Neuronal stem cell (in vitro differentiated cells): ENCODE results near the gene DNAJA3.

Experiments
- DNase-seq: peaks from one replicate; pipeline ENCODE4 v3.0.0-alpha.2; 2013; ENCODE audit warnings: low spot score
- H2AFZ ChIP-seq: one replicate; pipeline ENCODE4 v1.6.1; 2013; ENCODE audit warnings: mild to moderate bottlenecking, low read length, inconsistent platforms
- H2AK5ac ChIP-seq: 2 replicates; pipeline ENCODE4 v1.6.1; 2013; ENCODE audit warnings: low read depth, mild to moderate bottlenecking, inconsistent platforms, low read length, moderate library complexity, mixed read lengths
- H2BK120ac ChIP-seq: 2 replicates; pipeline ENCODE4 v1.6.1; 2013; ENCODE audit warnings: low read depth, mild to moderate bottlenecking, inconsistent platforms, low read length, moderate library complexity, mixed read lengths
- H2BK12ac ChIP-seq: one replicate; pipeline ENCODE4 v1.6.1; 2013; ENCODE audit warnings: low read length, inconsistent platforms
- H2BK15ac ChIP-seq: 2 replicates; pipeline ENCODE4 v1.6.1; 2013; ENCODE audit warnings: mild to moderate bottlenecking, low read length, inconsistent platforms, mixed read lengths
- H2BK5ac ChIP-seq: one replicate; pipeline ENCODE4 v1.6.1; 2013; ENCODE audit warnings: inconsistent platforms, mild to moderate bottlenecking, low read length, moderate library complexity
- H3K14ac ChIP-seq: one replicate; pipeline ENCODE4 v1.6.1; 2013; ENCODE audit warnings: low read length, inconsistent platforms
- H3K18ac ChIP-seq: 2 replicates; pipeline ENCODE4 v1.6.1; 2013; ENCODE audit warnings: low read length, inconsistent platforms
- H3K23ac ChIP-seq: 2 replicates; pipeline ENCODE4 v1.6.1; 2013; ENCODE audit warnings: low read depth, mild to moderate bottlenecking, mixed read lengths, low read length, inconsistent platforms; ENCODE audit not compliant: poor library complexity
- H3K27ac ChIP-seq: replicated peaks from 3 replicates; pipeline ENCODE4 v1.5.1; 2013; ENCODE audit warnings: low read length, inconsistent platforms
- H3K27me3 ChIP-seq, 3 experiments: 2 replicates each; pipeline ENCODE4 v1.6.1; 2013; ENCODE audit warnings: low read length in 3 of 3, mild to moderate bottlenecking in 2 of 3, inconsistent platforms in 1 of 3, low read depth in 1 of 3, mixed read lengths in 1 of 3, moderate library complexity in 1 of 3; ENCODE audit not compliant: control insufficient read depth in 3 of 3, insufficient read depth in 3 of 3
- H3K36me3 ChIP-seq, 2 donors: replicated peaks in 1 of 2; 2 replicates each; pipeline ENCODE4 v1.6.1; 2013; ENCODE audit warnings: low read length in 2 of 2; ENCODE audit not compliant: control insufficient read depth in 2 of 2, insufficient read depth in 2 of 2
- H3K4ac ChIP-seq: 2 replicates; pipeline ENCODE4 v1.6.1; 2013; ENCODE audit warnings: inconsistent platforms, mild to moderate bottlenecking, low read length, moderate library complexity
- H3K4me1 ChIP-seq, 2 donors: 1 replicate in 1 of 2; 2 replicates in 1 of 2; pipeline ENCODE4 v1.6.1; 2013; ENCODE audit warnings: low read length in 2 of 2, low read depth in 1 of 2; ENCODE audit not compliant: control insufficient read depth in 2 of 2, insufficient read depth in 1 of 2
- H3K4me2 ChIP-seq: one replicate; pipeline ENCODE4 v1.6.1; 2013; ENCODE audit warnings: mild to moderate bottlenecking, low read length, inconsistent platforms; ENCODE audit not compliant: insufficient read depth, poor library complexity, severe bottlenecking
- H3K4me3 ChIP-seq, 2 donors: 2 replicates each; pipeline ENCODE4 v1.5.1; 2013; ENCODE audit warnings: low read length in 2 of 2, mild to moderate bottlenecking in 2 of 2, inconsistent platforms in 1 of 2, moderate library complexity in 1 of 2
- H3K79me1 ChIP-seq: one replicate; pipeline ENCODE4 v1.6.1; 2013; ENCODE audit warnings: low read depth, mild to moderate bottlenecking, inconsistent platforms, low read length, moderate library complexity
- H3K9ac ChIP-seq: one replicate; pipeline ENCODE4 v1.6.1; 2013; ENCODE audit warnings: mild to moderate bottlenecking, low read depth, low read length, inconsistent platforms; ENCODE audit not compliant: poor library complexity
- H3K9me3 ChIP-seq, 2 donors: replicated peaks in 1 of 2; 2 replicates each; pipeline versions ENCODE3 to v1.6.1; 2013; ENCODE audit warnings: low read length in 2 of 2, mild to moderate bottlenecking in 2 of 2, inconsistent platforms in 1 of 2, low read depth in 1 of 2, mixed read lengths in 1 of 2, moderate library complexity in 1 of 2; ENCODE audit not compliant: control insufficient read depth in 2 of 2, insufficient read depth in 1 of 2
- H4K8ac ChIP-seq: one replicate; pipeline ENCODE4 v1.6.1; 2013; ENCODE audit warnings: low read depth, mild to moderate bottlenecking, inconsistent platforms, low read length, moderate library complexity
- H4K91ac ChIP-seq: one replicate; pipeline ENCODE4 v1.6.1; 2013; ENCODE audit warnings: low read length, low read depth, mild to moderate bottlenecking, inconsistent platforms; ENCODE audit not compliant: poor library complexity
- WGBS, 2 donors: extraction: QIAGEN DNeasy Blood & Tissue Kit; methylation state at CpG; one replicate each; pipeline ENCODE4 v1.1.7; 2013; ENCODE audit warnings: missing lambda C conversion rate in 2 of 2, mixed read lengths in 1 of 2; ENCODE audit not compliant: insufficient read length in 2 of 2, insufficient replicate concordance in 1 of 2; ENCODE audit errors: extremely low coverage in 2 of 2; 5-methylcytosine and 5-hydroxymethylcytosine counted together

DNAJA3 gene

DNA sequence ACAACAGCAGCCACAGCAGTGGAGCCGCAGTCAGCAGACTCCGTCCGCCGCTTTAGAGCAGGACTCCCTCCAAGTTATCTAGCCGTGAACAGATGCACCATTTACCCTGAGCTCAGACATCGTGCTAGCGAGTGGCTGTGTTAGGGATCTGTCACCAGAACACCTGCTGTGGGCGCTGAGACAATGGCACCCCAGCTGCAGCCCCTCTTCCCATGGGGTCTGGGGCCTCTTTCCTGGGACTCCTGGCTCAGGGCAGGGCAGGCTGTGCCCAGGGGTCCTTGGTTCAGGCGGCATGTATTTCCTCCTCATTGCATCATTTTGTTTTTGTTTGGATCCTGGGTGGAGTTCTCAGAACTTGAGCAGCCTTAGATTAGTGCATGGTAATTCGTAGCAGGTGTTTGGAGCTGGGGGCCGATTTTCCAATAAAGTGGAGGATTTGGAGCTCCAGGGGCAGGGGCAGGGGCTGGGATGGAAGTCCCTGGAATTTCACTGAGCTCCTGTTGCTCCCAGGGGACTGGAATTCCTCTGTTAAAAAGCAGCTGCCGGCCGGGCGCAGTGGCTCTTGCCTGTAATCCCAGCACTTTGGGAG is 25.4 kb downstream of the DNAJA3 start:
- Histone ChIP-seq H3K79me1 (peaks cover 3% of the 10 kb centered on the region), H2AK5ac (no peak overlapping the region), H3K4me2 (no peak overlapping the region), H3K27me3 (no peaks in the 10 kb centered on the region), H3K14ac (peak overlapping the region; percentile 8), H2BK120ac (no peak overlapping the region), H2BK15ac (no peak overlapping the region), H3K9ac (no peak overlapping the region), H3K4me3 (no peak overlapping the region), H2BK12ac (no peak overlapping the region), H3K27ac (no peak overlapping the region), H3K9me3 (no peaks in the 10 kb centered on the region), H4K91ac (no peak overlapping the region), H3K4me1 (peaks cover 0 to 2% of the 10 kb centered on the region in 2 donors), H3K18ac (no peak overlapping the region), H3K23ac (no peak overlapping the region), H3K36me3 (peaks cover 40 to 93% of the 10 kb centered on the region in 2 donors), H3K4ac (no peak overlapping the region), H4K8ac (no peak overlapping the region), H2AFZ (no peak overlapping the region), H2BK5ac (no peak overlapping the region)
- no peak for DNase-seq
- WGBS, 2 donors: no CpG with 5 or more reads among the region's 14 CpGs

DNA sequence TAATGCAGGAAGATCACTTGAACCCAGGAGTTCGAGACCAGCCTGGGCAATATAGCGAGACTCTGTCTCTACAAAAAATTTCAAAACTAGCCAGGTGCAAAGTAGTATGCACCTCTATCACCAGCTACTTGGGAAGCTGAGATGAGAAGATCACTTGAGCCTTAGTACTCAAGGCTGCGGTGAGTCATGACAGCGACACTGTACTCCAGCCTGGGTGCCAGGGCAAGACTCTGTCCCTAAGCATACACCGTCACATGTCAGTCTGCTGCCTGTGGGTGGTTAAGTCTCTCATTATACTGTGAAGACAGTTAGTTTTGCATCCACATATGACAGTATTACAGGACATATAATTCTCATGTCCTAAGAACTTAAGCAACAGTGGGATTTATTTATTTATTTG is 27.0 kb downstream of the DNAJA3 start:
- Histone ChIP-seq H4K8ac (no peak overlapping the region), H2BK12ac (no peak overlapping the region), H3K9me3 (no peaks in the 10 kb centered on the region), H4K91ac (no peak overlapping the region), H3K36me3 (peaks cover 35 to 92% of the 10 kb centered on the region in 2 donors), H3K9ac (no peak overlapping the region), H2AK5ac (no peak overlapping the region), H2BK15ac (no peak overlapping the region), H2BK5ac (no peak overlapping the region), H3K27me3 (no peaks in the 10 kb centered on the region), H3K4ac (no peak overlapping the region), H3K23ac (no peak overlapping the region), H2BK120ac (no peak overlapping the region), H3K4me3 (no peak overlapping the region), H2AFZ (no peak overlapping the region), H3K14ac (no peak overlapping the region), H3K27ac (no peak overlapping the region), H3K4me1 (peaks cover 0 to 2% of the 10 kb centered on the region in 2 donors), H3K4me2 (no peak overlapping the region), H3K79me1 (peaks cover 3% of the 10 kb centered on the region), H3K18ac (no peak overlapping the region)
- DNase-seq: no peak
- WGBS, 2 donors: no CpG with 5 or more reads among the region's 5 CpGs

DNA sequence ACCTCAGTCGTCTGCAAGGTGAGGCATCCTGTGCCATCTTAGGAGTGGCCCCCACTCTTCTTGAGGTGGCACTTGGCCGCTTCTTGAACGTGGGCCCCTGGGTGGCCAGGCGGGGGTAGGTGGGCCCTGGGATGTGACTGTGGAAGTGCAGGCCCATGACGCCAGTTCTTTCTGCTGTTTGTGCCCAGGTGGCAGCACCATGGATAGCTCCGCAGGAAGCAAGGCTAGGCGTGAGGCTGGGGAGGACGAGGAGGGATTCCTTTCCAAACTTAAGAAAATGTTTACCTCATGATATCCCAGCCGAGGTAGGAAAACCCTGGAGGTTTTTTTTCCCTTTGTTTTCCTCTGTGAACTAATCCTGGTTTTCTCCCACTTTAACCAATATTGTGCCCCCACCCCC is 29.0 kb downstream of the DNAJA3 start:
- H2BK12ac ChIP-seq: no peak overlapping the region
- no peak overlapping the region for H3K4me2 ChIP-seq
- H3K79me1 ChIP-seq: peaks cover 3% of the 10 kb centered on the region
- DNase-seq: no peak
- no peak overlapping the region for H3K27ac ChIP-seq
- H2BK15ac ChIP-seq: no peak overlapping the region
- no peak overlapping the region for H2BK120ac ChIP-seq
- no peak overlapping the region for H4K91ac ChIP-seq
- H4K8ac ChIP-seq: no peak overlapping the region
- H3K18ac ChIP-seq: no peak overlapping the region
- H3K4me1 ChIP-seq: peaks cover 0 to 2% of the 10 kb centered on the region in 2 donors
- H2AK5ac ChIP-seq: no peak overlapping the region
- no peak overlapping the region for H2BK5ac ChIP-seq
- no peaks in the 10 kb centered on the region for H3K27me3 ChIP-seq
- no peak overlapping the region for H3K4ac ChIP-seq
- WGBS, 2 donors: no CpG with 5 or more reads among the region's 9 CpGs
- H3K14ac ChIP-seq: no peak overlapping the region
- no peak overlapping the region for H3K4me3 ChIP-seq
- no peak overlapping the region for H3K9ac ChIP-seq
- no peaks in the 10 kb centered on the region for H3K9me3 ChIP-seq
- H3K23ac ChIP-seq: no peak overlapping the region
- H3K36me3 ChIP-seq: peaks cover 27 to 92% of the 10 kb centered on the region in 2 donors
- no peak overlapping the region for H2AFZ ChIP-seq

DNA sequence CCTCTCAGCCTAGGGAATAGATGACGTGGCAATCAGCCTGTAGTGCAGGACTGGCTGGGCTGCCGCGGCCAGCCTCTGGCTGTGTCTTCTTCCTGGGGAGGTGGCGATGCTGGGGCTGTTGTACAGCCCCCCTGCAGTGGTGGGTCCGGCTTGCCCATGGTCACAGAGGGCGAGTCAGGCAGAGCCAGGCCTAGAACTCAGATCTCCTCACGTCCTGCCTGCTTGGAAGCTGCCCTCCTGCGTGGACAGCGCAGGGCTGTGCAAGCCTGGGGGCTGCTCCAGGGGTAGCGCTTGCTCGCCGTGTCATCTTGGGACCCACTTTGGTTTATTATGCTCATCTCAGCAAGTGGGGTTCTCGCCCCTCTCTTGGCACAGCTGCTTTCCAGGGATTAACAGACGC is 29.4 kb downstream of the DNAJA3 start:
- Histone ChIP-seq H3K4me2 (no peak overlapping the region), H2BK12ac (no peak overlapping the region), H4K8ac (no peak overlapping the region), H4K91ac (no peak overlapping the region), H2BK15ac (no peak overlapping the region), H3K18ac (peak overlapping the region; percentile 8), H3K4me3 (peak overlapping the region in 1 of 2 donors; percentile 35), H2AFZ (no peak overlapping the region), H3K27ac (no peak overlapping the region), H2AK5ac (no peak overlapping the region), H3K79me1 (peaks cover 3% of the 10 kb centered on the region), H3K9me3 (no peaks in the 10 kb centered on the region), H3K4me1 (peaks cover 0 to 2% of the 10 kb centered on the region in 2 donors), H3K23ac (peak overlapping the region; percentile 34), H3K36me3 (peaks cover 25 to 91% of the 10 kb centered on the region in 2 donors), H3K27me3 (no peaks in the 10 kb centered on the region), H3K9ac (peak overlapping the region; percentile 63), H2BK120ac (no peak overlapping the region), H3K4ac (no peak overlapping the region), H2BK5ac (no peak overlapping the region), H3K14ac (no peak overlapping the region)
- no peak for DNase-seq
- WGBS, 2 donors: no CpG with 5 or more reads among the region's 14 CpGs
